Keratinocyte (primary cell): ENCODE measurements around the gene SLC35E2B.

Experiments used
- CTCF ChIP-seq, 3 experiments: IDR thresholded peaks in 1 of 3; conservative IDR thresholded peaks in 1 of 3; optimal IDR thresholded peaks in 1 of 3; 2 replicates in 2 of 3; 3 replicates in 1 of 3; pipeline versions ENCODE3 to v1.5.1; 2011; ENCODE audit warnings: low read length in 3 of 3, mild to moderate bottlenecking in 3 of 3, moderate library complexity in 2 of 3, control low read depth in 1 of 3, inconsistent platforms in 1 of 3; ENCODE audit not compliant: insufficient read depth in 2 of 3; ENCODE audit errors: extremely low read depth in 1 of 3
- EZH2 ChIP-seq: IDR thresholded peaks from one replicate; pipeline ENCODE4 v1.6.1; 2012; ENCODE audit warnings: inconsistent platforms, mild to moderate bottlenecking, low read length, moderate library complexity

DNA sequence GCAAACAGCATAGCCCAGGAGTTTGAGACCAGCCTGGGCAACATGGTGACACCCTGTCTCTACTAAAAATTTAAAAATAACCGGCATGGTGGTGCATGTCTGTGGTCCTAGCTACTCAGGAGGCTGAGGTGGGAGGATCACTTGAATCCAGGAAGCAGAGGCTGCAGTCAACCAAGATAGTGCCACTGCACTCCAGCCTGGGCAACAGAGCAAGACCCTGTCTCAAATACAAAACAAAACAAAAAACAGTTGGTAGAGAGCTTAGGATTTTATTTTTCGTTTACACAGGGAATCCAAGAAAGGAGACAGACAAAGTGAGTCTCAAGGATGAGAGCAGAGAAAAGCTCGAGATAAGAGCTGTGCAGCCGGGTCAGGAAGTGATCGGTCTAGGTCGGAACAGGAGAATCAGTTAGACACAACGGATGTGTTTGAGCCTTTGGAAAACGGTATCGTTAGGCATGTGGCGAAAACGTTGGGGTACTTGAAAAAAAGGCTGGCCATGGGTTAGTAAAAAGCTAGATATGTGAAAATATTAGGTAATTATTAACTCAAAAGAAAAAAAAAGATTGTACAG is 79.0 kb downstream of the SLC35E2B start:
- TF ChIP-seq CTCF (optimal IDR thresholded peaks at IDR 0.05 in 1 of 3, IDR thresholded peaks at IDR 0.05 in 1 of 3, conservative IDR thresholded peaks at IDR 0.05 in 1 of 3; ENCODE audit: extremely low read depth in 1 of 3, insufficient read depth in 2 of 3, low read length in 3 of 3) (no peak), EZH2 (no peak)
